A549 treated with Hydrocortisone at 1 μM for 4 hours (cell line): ENCODE data around the gene PCDHB2. TPM values are rescaled to one million over a fixed set of nuclear protein-coding genes. Genes with fewer than 3 reads are reported as not detected.

Experiments
- total RNA-seq: library from RNA; stranded (reverse); fragments of 200-300 nt; extraction: Qiagen RNA extraction; gene quantifications from 5 replicates; pipeline ENCODE4 v1.2.3, GENCODE V29; 2022

PCDHB2 gene
- 3.1 to 3.9 TPM (median 3.4 TPM) in 5 replicates for total RNA-seq

GRCh38 chr5:141094481-141095262 is at the start of gene PCDHB2:
PCDHB2 (plus strand) TSS chr5:141094615; CDS start chr5:141094791, 176 bp downstream.

DNA sequence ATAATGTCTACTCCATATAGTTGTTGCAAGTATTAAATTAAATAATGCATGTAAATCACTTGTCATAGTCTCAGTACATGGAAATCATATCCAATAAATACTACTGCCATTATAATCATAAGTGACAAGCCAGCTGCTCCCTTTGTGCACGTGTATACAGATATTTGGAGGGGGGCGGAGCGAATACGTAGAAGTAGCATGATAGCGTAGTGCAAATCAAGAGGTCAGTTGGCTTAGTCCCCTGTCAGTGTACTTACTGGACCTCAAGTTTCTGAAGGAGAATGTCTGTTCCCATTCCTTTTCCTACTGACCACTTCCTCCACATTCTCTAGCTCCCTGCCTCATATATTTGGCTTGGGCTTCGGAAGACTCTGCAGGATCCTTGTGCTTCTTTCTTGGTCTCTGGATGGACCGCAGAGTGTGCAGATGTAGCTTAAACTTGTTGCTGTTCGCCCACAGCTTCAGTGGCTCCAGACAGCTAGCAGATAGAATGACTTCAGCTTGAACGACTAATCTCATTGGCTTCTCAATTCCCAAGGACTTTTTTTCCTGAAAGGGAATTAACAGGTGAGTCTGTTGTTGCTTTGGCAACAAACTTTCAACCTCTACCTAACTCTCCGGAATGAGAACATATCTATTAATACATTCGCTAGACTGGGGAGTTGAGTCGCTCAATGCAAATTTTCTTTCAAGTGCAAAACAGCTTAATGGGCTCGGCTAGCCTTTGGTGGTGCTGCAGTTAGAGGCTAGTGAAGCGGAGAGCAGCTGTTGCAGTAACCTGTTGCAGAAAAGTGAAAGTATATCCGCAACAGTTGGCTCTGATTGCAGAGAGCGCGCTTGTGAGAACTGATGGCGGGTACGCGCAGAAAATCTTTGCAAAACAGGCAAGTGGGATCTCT is 43.5 kb upstream of the PCDHB2 start, which contains the start of gene PCDHB1:
Gene PCDHB1, plus strand, starts transcription at position 753 of the 899 bp plus-strand sequence. Its CDS starts 97 bp downstream, at position 850.

GRCh38 chr5:141100243-141100805 is 5.9 kb downstream of the PCDHB2 start, which contains the start of gene PCDHB3:
PCDHB3 (plus strand) TSS chr5:141100473; CDS start chr5:141100650, 177 bp downstream.

DNA sequence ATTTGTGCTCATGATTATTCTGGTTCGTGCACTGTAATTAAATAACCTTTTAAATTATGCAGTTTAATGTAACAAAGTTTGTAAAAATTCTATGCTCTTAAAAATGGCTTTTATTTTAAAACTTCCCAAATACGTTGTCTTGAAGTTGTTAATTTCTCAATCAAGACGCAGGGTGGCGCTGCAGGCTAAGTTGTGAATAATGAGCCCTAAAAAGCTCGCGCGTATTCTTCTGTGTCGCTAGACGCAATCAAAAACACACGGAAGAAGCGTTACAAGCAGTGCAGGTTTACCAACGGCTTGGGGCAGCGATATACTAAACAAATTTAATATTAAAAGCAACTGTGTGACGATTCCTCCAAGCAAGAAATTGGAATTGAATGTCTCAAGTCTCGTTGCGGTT is 27.1 kb downstream of the PCDHB2 start, which contains the start of gene PCDHB4:
Gene PCDHB4, plus strand, starts transcription at position 256 of the 400 bp plus-strand sequence. CDS start 181 bp downstream, outside the sequence.

DNA sequence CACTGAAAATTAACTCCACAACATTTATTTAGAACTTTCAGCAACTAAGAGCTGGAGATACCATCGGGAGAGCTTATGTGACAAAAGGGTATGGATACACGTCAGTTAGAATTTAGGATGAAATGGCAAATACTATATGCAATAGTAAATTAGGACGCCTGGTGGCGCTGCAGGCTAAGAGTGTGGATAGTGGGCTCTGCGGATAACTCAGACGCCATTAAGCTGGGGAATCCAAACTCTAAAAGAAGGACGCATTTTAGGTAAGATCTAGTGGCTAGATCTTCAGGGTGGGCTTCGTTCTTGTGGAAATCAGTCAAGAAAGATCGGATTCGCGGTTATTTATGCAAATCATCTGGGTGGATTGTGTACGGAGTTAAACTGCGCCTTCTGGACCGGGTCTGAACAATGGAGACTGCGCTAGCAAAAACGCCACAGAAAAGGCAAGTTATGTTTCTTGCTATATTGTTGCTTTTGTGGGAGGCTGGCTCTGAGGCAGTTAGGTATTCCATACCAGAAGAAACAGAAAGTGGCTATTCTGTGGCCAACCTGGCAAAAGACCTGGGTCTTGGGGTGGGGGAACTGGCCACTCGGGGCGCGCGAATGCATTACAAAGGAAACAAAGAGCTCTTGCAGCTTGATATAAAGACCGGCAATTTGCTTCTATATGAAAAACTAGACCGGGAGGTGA is 40.8 kb downstream of the PCDHB2 start, which contains the start of gene PCDHB5:
Gene PCDHB5, plus strand, starts transcription at position 177 of the 688 bp plus-strand sequence. Its CDS starts 229 bp downstream, at position 406.

Other genes starting within 250 kb of the PCDHB2 start
- gene PCDHA9, start 246.2 kb upstream of the PCDHB2 start, total RNA-seq = not detected in 5 replicates
- 0.01 to 0.03 TPM (median 0.02 TPM) in 3 of 5 replicates, not detected in the others for gene PCDHA10, start 238.7 kb upstream of the PCDHB2 start, total RNA-seq
- gene PCDHA11, start 225.7 kb upstream of the PCDHB2 start, total RNA-seq = 0.07 to 0.30 TPM (median 0.17 TPM) in 5 replicates
- 2.7 to 3.6 TPM (median 2.8 TPM) in 5 replicates for gene PCDHA12, start 219.3 kb upstream of the PCDHB2 start, total RNA-seq
- gene PCDHA13, start 212.5 kb upstream of the PCDHB2 start, total RNA-seq = 0.06 to 0.10 TPM (median 0.08 TPM) in 3 of 5 replicates, not detected in the others
- 1.8 to 2.5 TPM (median 2.2 TPM) in 5 replicates for gene PCDHAC1, start 168.3 kb upstream of the PCDHB2 start, total RNA-seq
- gene PCDHAC2, start 128.1 kb upstream of the PCDHB2 start, total RNA-seq = 3.3 to 4.9 TPM (median 3.7 TPM) in 5 replicates
- not detected in 5 replicates for gene PCDHB1, start 43.2 kb upstream of the PCDHB2 start, total RNA-seq
- 0.03 to 0.07 TPM in 2 of 5 replicates, not detected in the others for gene PCDHB3, start 5.9 kb downstream of the PCDHB2 start, total RNA-seq
- gene PCDHB4, start 27.2 kb downstream of the PCDHB2 start, total RNA-seq = 0.06 to 0.10 TPM (median 0.07 TPM) in 3 of 5 replicates, not detected in the others
- gene PCDHB5, start 40.6 kb downstream of the PCDHB2 start, total RNA-seq = 1.1 to 1.8 TPM (median 1.6 TPM) in 5 replicates
- 0.84 to 1.1 TPM (median 1.0 TPM) in 5 replicates for gene PCDHB6, start 55.4 kb downstream of the PCDHB2 start, total RNA-seq
- not detected in 5 replicates for gene PCDHB7, start 78.0 kb downstream of the PCDHB2 start, total RNA-seq
- 0.13 to 0.36 TPM (median 0.30 TPM) in 5 replicates for gene PCDHB8, start 83.2 kb downstream of the PCDHB2 start, total RNA-seq
- 0.05 to 0.08 TPM (median 0.05 TPM) in 4 of 5 replicates, not detected in the other for gene PCDHB16, start 87.8 kb downstream of the PCDHB2 start, total RNA-seq
- 0.03 TPM in 1 of 5 replicates, not detected in the others for gene PCDHB9, start 92.5 kb downstream of the PCDHB2 start, total RNA-seq
- 0.03 to 0.06 TPM (median 0.05 TPM) in 3 of 5 replicates, not detected in the others for gene PCDHB10, start 97.7 kb downstream of the PCDHB2 start, total RNA-seq
- 0.03 to 0.08 TPM (median 0.06 TPM) in 5 replicates for gene PCDHB11, start 105.0 kb downstream of the PCDHB2 start, total RNA-seq
- gene PCDHB12, start 114.1 kb downstream of the PCDHB2 start, total RNA-seq = 0.06 TPM in 1 of 5 replicates, not detected in the others
- gene PCDHB13, start 119.3 kb downstream of the PCDHB2 start, total RNA-seq = 0.06 to 0.09 TPM (median 0.09 TPM) in 4 of 5 replicates, not detected in the other
- gene PCDHB14, start 128.7 kb downstream of the PCDHB2 start, total RNA-seq = 0.06 to 0.10 TPM (median 0.08 TPM) in 5 replicates
- 0.03 to 0.14 TPM (median 0.06 TPM) in 5 replicates for gene PCDHB15, start 150.8 kb downstream of the PCDHB2 start, total RNA-seq
- not detected in 5 replicates for gene SLC25A2, start 209.4 kb downstream of the PCDHB2 start, total RNA-seq
- gene TAF7, start 226.2 kb downstream of the PCDHB2 start, total RNA-seq = 60.4 to 85.3 TPM (median 69.6 TPM) in 5 replicates
- 0.22 to 0.38 TPM (median 0.31 TPM) in 5 replicates for gene PCDHGA1, start 235.9 kb downstream of the PCDHB2 start, total RNA-seq
- gene PCDHGA2, start 244.1 kb downstream of the PCDHB2 start, total RNA-seq = 0.54 to 0.91 TPM (median 0.62 TPM) in 5 replicates
- gene PCDHGA3, start 249.2 kb downstream of the PCDHB2 start, total RNA-seq = not detected in 5 replicates